ENCODE data around the gene TAS2R60. TPM values are rescaled to one million over a fixed set of nuclear protein-coding genes. Genes with fewer than 3 reads are reported as not detected.

Gene TAS2R60
- total RNA-seq, 1 donor: 1.7 TPM

DNA sequence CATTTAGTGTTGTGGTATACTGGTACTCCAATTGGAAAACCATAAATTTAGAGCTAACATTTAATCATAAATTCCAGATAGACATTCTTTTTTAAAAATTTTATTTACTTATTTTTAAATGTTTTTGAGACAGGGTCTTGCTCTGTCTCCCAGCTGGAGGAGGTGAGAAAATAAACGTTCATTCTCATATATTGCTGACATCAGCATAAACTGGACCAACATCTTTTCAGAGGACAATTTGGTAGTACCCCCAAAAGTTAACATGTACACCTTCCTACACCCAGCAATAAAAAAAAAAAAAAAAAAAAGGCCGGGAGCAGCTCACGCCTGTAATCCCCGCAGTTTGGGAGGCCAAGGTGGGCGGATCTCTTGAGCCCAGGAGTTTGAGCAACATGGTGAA lies 5.2 kb downstream of the TAS2R60 start:
- H3K4me3 ChIP-seq (ENCODE audit: low read length): no peak overlapping the region
- no peaks in the 10 kb centered on the region for H3K4me1 ChIP-seq (ENCODE audit: insufficient read depth, low read length)
- no peaks in the 10 kb centered on the region for H3K9me3 ChIP-seq (ENCODE audit: low read depth, low read length)
- H3K27me3 ChIP-seq (ENCODE audit: insufficient read depth, low read length): no peaks in the 10 kb centered on the region

DNA sequence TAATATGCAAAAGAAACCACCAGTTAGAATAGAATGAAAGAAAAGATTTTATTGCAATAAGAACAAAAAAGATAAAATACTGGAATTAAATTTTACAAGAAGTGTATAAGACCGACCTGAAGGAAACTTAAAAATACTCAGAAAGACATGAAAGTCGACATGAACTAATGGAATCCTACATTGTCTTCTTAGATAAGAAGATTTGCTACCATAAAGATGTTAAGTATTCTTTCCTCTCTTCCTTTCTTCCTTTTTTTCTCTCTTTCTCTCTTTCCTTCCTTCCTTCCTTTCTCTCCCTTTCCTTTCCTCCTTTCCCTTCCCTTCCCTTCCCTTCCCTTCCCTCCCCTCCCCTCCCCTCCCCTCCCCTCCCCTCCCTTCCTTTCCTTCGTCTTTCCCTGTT lies 6.5 kb downstream of the TAS2R60 start:
- Histone ChIP-seq H3K27me3 (ENCODE audit: insufficient read depth, low read length) (no peaks in the 10 kb centered on the region), H3K4me1 (ENCODE audit: insufficient read depth, low read length) (no peaks in the 10 kb centered on the region), H3K4me3 (ENCODE audit: low read length) (no peak overlapping the region), H3K9me3 (ENCODE audit: low read depth, low read length) (no peaks in the 10 kb centered on the region)

DNA sequence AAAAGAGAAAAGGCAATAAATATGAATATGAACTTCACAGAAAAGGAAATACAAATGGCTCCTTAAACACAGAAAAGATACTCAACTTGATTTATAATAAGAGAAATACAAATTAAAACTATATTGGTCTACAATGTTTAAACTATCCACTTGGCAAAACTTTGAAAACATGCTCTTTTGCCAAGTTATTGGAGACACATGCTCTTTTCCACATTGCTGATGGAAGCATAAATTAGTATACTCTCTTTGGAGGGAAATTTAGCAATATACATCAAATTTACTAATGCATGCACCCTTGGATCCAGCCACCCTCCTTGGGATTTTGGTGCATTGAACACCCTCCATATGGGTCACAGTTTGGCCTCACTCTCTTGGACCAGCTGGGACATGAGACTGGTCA lies 7.9 kb downstream of the TAS2R60 start:
- Histone ChIP-seq H3K4me3 (ENCODE audit: low read length) (no peak overlapping the region), H3K4me1 (ENCODE audit: insufficient read depth, low read length) (no peaks in the 10 kb centered on the region), H3K9me3 (ENCODE audit: low read depth, low read length) (no peaks in the 10 kb centered on the region), H3K27me3 (ENCODE audit: insufficient read depth, low read length) (no peaks in the 10 kb centered on the region)

DNA sequence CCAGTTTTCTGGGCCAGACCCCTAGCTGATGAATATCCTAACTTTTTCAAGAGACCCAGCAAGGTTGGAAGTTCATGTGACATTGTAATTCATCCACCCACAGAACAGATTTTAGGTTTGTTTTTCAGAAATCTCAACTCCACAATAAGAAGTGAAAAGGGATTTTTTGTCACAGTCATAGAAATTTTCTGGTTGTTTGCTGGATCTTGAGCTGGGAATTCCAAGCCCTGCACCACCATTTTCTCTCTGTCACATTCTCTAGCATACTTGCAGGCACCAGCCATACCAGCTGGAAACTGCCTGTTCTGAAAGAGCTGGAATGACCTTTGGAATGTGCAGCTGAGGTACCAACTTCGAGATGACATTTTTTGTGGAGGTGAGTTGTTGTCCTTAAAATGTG lies 8.5 kb downstream of the TAS2R60 start:
- no peak overlapping the region for H3K4me3 ChIP-seq (ENCODE audit: low read length)
- no peaks in the 10 kb centered on the region for H3K9me3 ChIP-seq (ENCODE audit: low read depth, low read length)
- H3K4me1 ChIP-seq (ENCODE audit: insufficient read depth, low read length): no peaks in the 10 kb centered on the region
- H3K27me3 ChIP-seq (ENCODE audit: insufficient read depth, low read length): no peaks in the 10 kb centered on the region

DNA sequence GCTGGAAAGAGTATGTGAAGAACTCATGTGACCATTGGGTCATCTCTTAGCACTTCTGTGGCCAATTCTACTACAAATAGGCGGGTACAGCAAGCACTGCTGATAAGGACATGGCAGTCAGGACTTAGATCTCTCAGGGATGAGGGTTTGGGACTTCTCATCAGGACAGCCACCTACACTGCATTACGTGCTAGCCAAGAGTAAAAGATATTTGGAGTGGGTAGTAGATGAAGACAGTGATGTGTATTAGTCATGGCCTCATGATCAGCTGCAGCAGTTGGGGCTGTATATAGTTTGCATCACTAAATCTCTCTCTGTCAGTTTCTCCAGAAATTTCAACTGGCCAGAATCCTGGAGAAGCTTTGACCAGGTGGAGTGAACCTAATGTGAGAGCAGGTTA lies 9.2 kb downstream of the TAS2R60 start:
- H3K27me3 ChIP-seq (ENCODE audit: insufficient read depth, low read length): no peaks in the 10 kb centered on the region
- H3K4me3 ChIP-seq (ENCODE audit: low read length): no peak overlapping the region
- H3K4me1 ChIP-seq (ENCODE audit: insufficient read depth, low read length): peaks cover 2% of the 10 kb centered on the region
- no peaks in the 10 kb centered on the region for H3K9me3 ChIP-seq (ENCODE audit: low read depth, low read length)

DNA sequence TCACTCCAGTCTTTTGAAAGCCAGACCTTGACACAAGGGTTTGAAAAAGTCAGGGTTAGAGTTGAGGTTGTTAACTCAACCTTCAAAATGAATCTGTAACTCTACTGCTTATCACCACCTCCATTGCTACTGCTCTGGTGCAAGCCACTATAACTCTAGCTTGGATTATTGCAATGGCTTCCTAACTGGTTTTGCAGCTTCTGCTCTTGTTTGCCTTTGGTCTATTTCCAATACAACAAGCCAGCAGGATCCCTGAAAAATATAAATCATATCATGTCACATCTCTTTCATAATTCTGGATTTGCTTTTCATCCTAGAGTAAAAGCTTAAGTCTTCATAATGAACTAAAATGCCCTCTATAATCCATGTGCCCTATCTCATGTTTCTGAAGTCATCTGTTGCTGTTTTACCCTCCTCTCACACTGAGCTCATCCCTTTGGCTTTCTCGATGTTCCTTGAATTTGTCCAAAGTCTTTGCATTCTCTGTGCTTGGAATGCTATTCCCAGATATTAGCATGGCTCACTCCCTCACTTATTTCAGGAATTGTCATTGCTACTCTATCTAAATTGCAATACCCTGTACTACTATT lies 10.9 kb downstream of the TAS2R60 start:
- Histone ChIP-seq H3K9me3 (ENCODE audit: low read depth, low read length) (no peaks in the 10 kb centered on the region), H3K27me3 (ENCODE audit: insufficient read depth, low read length) (no peaks in the 10 kb centered on the region)

DNA sequence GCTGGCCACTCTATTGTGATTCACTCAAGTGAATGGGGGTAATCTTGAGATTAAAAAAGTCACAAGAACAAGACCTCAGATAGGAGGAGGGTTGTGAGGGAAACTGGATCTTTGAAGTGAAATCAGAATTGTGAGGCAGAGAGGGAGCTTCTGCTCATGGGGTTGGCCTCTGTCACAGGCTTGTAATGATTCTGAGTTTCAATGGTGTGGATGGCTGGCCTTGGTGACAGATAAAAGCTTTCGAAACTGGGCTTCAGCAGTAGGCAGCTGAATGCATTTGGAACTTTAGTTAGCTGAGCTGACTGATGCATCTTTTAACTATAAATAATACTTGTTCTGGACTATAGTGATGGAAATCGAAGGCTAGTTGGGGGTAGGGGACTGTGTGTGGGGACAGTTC lies 12.2 kb downstream of the TAS2R60 start:
- Histone ChIP-seq H3K4me3 (ENCODE audit: low read length) (no peak overlapping the region), H3K4me1 (ENCODE audit: insufficient read depth, low read length) (peaks cover 21% of the 10 kb centered on the region), H3K9me3 (ENCODE audit: low read depth, low read length) (no peaks in the 10 kb centered on the region), H3K27me3 (ENCODE audit: insufficient read depth, low read length) (no peaks in the 10 kb centered on the region)

More for the DNA sequence above, 10.9 kb downstream of the TAS2R60 start:
- peaks cover 19% of the 10 kb centered on the region for H3K4me1 ChIP-seq (ENCODE audit: insufficient read depth, low read length)
- H3K4me3 ChIP-seq (ENCODE audit: low read length): no peak overlapping the region

DNA sequence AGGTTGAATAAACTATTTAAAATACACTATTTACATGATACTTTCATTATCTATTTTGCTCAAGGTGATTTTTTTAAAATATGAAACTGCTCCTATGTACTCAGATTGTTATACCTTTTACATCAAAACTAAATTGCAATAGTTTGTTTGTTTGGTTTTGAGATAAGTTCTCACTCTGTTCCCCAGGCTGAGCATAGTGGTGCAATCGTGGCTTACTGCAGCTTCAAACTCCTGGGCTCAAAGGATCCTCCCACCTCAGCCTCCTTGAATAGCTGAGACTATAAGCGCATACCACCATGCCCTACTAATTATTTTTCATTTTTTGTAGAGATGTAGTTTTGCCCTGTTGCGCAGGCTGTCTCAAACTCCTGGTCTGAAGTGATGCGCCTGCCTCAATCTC lies 12.7 kb downstream of the TAS2R60 start:
- no peaks in the 10 kb centered on the region for H3K9me3 ChIP-seq (ENCODE audit: low read depth, low read length)
- H3K4me3 ChIP-seq (ENCODE audit: low read length): no peak overlapping the region
- no peaks in the 10 kb centered on the region for H3K27me3 ChIP-seq (ENCODE audit: insufficient read depth, low read length)
- peaks cover 21% of the 10 kb centered on the region for H3K4me1 ChIP-seq (ENCODE audit: insufficient read depth, low read length)

DNA sequence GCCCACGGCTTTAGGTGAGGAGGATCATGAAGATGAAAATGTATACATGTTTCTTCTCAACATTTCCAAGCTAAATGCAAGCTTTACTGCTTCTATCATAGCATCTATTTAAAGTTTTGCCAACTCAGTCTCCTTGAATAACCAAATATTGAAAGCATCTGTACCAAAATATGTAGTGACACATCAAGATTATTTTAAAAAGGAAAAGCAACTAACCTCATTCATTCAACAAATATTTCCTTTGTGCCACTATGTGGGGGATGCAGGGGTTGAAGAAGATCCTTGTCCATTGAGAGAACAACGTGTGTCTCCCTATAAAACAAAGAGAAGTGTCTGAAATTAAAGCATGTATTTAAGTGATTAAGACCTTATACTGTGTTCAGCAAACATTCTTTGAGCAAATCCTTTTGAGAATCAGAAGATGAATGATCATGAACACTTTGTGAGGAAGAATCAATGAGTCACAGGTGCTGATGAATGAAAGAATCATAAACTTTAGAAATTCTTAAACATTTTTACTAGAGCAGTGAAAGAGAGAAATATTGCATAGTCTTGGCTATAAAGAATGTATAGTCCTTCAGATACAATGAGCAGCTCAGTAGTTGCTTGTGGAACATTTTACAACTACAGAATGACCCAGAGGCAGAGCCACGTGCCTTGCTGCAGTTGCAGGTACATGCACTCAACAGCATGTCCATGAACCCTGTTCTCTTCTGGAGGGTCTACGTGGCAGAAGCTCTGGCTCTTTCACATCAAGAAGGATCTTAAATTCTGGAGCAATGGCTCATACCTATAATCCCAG lies 13.9 kb downstream of the TAS2R60 start:
- Histone ChIP-seq H3K9me3 (ENCODE audit: low read depth, low read length) (no peaks in the 10 kb centered on the region), H3K4me1 (ENCODE audit: insufficient read depth, low read length) (peaks cover 21% of the 10 kb centered on the region), H3K27me3 (ENCODE audit: insufficient read depth, low read length) (no peaks in the 10 kb centered on the region), H3K4me3 (ENCODE audit: low read length) (no peak overlapping the region)

DNA sequence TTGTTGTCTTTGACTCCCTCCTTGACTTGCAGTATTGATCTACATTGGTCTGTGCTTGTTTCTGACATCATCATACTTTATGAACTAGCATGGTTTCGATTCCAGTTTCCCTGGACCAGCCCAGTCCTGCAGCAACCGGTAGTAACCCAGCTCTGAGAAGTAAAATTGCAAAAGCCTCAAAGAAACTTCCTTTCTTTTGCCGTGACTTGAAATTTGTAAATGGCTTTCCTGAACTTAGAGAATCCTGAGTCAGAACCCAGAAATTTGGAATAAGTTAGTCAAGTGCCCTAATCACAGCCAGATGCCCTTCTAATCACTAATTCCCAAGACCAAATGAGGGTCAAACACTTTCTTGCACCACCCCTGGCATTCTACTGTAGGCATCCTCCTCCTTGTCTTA lies 15.0 kb downstream of the TAS2R60 start:
- Histone ChIP-seq H3K9me3 (ENCODE audit: low read depth, low read length) (no peaks in the 10 kb centered on the region), H3K27me3 (ENCODE audit: insufficient read depth, low read length) (no peaks in the 10 kb centered on the region), H3K4me3 (ENCODE audit: low read length) (no peak overlapping the region), H3K4me1 (ENCODE audit: insufficient read depth, low read length) (peaks cover 23% of the 10 kb centered on the region)

DNA sequence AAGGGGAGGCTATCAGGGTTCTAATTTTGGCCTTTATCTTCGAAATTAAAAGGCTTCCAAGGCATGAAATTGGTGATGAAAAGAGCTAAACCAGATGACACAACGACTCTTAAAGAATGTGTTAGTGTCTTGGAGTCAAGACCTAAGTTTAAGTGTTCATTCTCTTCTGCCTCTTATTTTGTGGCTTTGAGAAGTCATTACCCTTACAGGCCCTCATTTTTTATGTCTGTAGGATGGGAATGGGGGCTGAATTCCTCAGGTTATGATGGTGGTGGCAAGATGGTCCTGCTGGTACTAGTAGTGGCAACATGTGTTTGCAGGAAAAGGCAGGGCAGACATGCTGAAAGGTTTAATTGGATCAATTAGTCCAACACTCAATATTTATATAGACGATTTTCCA lies 15.4 kb downstream of the TAS2R60 start:
- H3K9me3 ChIP-seq (ENCODE audit: low read depth, low read length): no peaks in the 10 kb centered on the region
- no peaks in the 10 kb centered on the region for H3K27me3 ChIP-seq (ENCODE audit: insufficient read depth, low read length)
- H3K4me1 ChIP-seq (ENCODE audit: insufficient read depth, low read length): peaks cover 27% of the 10 kb centered on the region
- H3K4me3 ChIP-seq (ENCODE audit: low read length): no peak overlapping the region

DNA sequence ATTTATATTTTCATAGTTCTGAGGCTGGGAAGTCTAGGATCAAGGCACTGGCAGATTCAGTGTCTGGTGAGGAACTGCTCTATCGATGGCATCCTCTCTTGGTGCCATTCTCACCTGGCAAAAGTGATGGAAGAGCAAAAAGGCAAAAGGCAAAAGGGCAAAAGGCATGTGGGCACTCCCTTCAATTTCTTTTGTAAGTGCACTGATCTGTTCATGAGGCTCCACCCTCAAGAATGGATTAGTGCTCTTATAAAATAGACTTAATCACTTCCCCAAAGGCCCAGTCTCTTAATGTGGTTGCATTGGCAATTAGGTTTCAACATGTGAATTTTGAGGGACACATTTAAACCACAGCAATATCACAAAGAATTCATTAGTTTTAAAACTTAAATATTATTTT lies 16.1 kb downstream of the TAS2R60 start:
- peaks cover 28% of the 10 kb centered on the region for H3K4me1 ChIP-seq (ENCODE audit: insufficient read depth, low read length)
- H3K4me3 ChIP-seq (ENCODE audit: low read length): no peak overlapping the region
- no peaks in the 10 kb centered on the region for H3K9me3 ChIP-seq (ENCODE audit: low read depth, low read length)
- no peaks in the 10 kb centered on the region for H3K27me3 ChIP-seq (ENCODE audit: insufficient read depth, low read length)

DNA sequence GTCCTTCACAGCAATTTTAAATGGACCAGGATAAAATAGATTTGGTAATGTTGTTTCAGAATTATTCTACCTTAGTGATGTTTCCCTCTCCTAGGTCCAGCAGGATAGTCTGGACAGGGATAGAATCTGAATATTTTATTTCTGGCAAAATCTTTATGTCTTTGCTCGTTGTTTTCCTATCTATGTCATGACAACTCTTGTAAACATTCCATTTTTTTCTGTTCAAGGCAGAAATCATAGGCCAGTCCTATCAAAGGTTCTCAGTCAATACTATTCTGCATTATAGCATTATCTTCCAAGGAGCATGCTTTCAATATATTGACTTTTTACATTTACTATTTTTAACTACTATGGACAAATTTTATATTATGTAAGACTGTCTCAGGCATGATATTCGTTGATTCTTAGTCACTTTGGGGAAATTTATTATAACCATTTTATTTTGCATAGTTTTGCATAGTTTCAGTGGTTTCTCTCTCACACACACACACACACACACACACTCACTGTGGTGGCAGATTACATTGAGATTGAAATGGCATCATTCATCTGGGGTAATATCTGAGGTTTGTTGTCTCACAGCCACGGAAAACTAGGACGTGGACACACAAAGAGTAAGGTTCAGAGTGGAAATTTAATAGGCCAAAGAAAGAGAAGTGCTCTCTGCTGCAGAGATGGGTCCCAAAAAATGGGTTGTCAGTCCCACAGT lies 17.2 kb downstream of the TAS2R60 start:
- H3K9me3 ChIP-seq (ENCODE audit: low read depth, low read length): no peaks in the 10 kb centered on the region
- peaks cover 28% of the 10 kb centered on the region for H3K4me1 ChIP-seq (ENCODE audit: insufficient read depth, low read length)
- no peaks in the 10 kb centered on the region for H3K27me3 ChIP-seq (ENCODE audit: insufficient read depth, low read length)
- no peak overlapping the region for H3K4me3 ChIP-seq (ENCODE audit: low read length)

DNA sequence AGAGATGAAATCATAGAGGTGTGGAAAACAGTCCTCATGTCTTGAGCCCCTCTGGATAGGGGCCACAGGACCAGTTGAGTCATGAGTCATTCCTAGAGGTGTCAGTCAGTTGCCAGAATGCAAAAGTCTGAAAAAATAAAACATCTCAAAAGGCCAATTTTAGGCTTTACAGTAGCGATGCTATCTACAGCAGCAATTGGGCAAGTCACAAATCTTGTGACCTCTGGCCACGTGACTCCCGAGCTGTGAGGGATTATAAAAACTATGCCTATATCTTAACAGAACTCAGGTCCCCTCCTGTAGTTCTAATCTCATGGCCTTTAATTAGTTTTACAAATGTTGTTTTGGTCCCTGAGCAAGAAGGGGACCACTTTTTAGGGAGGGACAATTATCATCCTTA lies 18.8 kb downstream of the TAS2R60 start:
- H3K27me3 ChIP-seq (ENCODE audit: insufficient read depth, low read length): no peaks in the 10 kb centered on the region
- peaks cover 28% of the 10 kb centered on the region for H3K4me1 ChIP-seq (ENCODE audit: insufficient read depth, low read length)
- no peak overlapping the region for H3K4me3 ChIP-seq (ENCODE audit: low read length)
- H3K9me3 ChIP-seq (ENCODE audit: low read depth, low read length): no peaks in the 10 kb centered on the region

DNA sequence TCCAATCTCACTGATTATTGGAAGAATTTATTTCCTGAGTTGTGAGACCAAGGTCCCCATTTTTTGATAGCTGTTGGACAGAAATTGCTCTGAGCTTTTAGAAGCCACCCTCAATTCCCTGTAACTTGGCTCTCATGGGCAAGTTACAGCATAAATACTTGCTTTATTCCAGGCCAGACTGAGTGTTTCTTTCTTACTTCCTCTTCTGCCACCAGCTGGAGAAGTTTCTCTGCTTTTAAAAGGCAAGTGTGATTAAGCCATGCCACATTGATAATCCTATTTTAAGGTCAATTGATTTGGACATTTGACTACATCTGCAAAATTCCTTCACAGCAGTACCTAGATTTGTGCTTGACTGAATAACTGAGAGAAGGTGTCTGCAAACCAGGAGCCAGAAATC lies 20.3 kb downstream of the TAS2R60 start:
- H3K4me1 ChIP-seq (ENCODE audit: insufficient read depth, low read length): peaks cover 16% of the 10 kb centered on the region
- H3K27me3 ChIP-seq (ENCODE audit: insufficient read depth, low read length): no peaks in the 10 kb centered on the region
- H3K9me3 ChIP-seq (ENCODE audit: low read depth, low read length): no peaks in the 10 kb centered on the region
- no peak overlapping the region for H3K4me3 ChIP-seq (ENCODE audit: low read length)
